ENCODE measurements around the gene TRPM2.

DNA sequence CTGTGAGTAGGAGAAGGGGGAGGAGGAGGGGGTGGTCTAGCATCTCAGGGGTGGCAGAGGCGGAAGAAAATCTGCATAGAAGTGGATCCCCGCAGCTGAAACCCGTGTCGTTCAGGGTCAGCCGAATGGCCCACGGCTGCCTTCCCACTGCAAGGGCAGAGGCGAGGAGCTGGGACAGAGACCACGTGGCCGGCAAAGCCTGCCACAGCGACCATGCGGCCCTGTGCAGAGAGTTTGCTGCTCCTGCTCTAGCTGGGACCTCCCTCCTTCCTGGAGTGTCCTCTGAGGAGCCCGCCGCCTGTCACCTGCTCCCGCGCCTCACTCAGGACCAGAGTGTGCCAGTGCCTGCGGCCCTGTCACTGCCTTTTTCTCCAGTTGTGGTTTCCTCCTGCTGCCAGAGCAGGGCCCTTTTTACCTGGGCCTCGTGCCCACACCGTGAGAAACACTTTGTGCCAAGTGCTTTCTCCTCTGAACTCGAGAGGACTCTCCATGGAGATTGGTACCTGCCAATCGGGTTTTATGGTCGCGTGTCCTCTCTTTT, 5.4 kb upstream of the TRPM2 start:
- no peak for TF ChIP-seq POLR2A (IDR thresholded peaks at IDR 0.05; ENCODE audit: low read length)
- TF ChIP-seq GATA1 (IDR thresholded peaks at IDR 0.05; ENCODE audit: low read depth, low read length), result no peak
